ENCODE data around the gene TIGD6.

GRCh38 chr5:150024346-150024984 is 24.0 kb upstream of the TIGD6 start:
- no peak for TF ChIP-seq ZIC2 (tag by site-specific recombination; IDR thresholded peaks at IDR 0.05)
- no peak for TF ChIP-seq ZBTB49 (tag by site-specific recombination; IDR thresholded peaks at IDR 0.05; ENCODE audit: low read depth)
- TF ChIP-seq CTCF (tag by site-specific recombination; IDR thresholded peaks at IDR 0.05), result no peak
- TF ChIP-seq ATF2 (tag by site-specific recombination; IDR thresholded peaks at IDR 0.05; ENCODE audit: low read depth), result no peak
- no peak for TF ChIP-seq TSHZ1 (tag by site-specific recombination; IDR thresholded peaks at IDR 0.05; ENCODE audit: borderline replicate concordance)
